ENCODE data around the gene PITPNM1. TPM values are rescaled to one million over a fixed set of nuclear protein-coding genes. Genes with fewer than 3 reads are reported as not detected.
A peak's percentile ranks its signal among the peaks of the same experiment; 100 is the strongest.

The PITPNM1 gene
- total and polyA plus RNA-seq, 2 of the 13 experiments (the other 11 are each of a cell fraction or from before 2014, with no cell fraction given) = 8.2 to 8.5 TPM

DNA sequence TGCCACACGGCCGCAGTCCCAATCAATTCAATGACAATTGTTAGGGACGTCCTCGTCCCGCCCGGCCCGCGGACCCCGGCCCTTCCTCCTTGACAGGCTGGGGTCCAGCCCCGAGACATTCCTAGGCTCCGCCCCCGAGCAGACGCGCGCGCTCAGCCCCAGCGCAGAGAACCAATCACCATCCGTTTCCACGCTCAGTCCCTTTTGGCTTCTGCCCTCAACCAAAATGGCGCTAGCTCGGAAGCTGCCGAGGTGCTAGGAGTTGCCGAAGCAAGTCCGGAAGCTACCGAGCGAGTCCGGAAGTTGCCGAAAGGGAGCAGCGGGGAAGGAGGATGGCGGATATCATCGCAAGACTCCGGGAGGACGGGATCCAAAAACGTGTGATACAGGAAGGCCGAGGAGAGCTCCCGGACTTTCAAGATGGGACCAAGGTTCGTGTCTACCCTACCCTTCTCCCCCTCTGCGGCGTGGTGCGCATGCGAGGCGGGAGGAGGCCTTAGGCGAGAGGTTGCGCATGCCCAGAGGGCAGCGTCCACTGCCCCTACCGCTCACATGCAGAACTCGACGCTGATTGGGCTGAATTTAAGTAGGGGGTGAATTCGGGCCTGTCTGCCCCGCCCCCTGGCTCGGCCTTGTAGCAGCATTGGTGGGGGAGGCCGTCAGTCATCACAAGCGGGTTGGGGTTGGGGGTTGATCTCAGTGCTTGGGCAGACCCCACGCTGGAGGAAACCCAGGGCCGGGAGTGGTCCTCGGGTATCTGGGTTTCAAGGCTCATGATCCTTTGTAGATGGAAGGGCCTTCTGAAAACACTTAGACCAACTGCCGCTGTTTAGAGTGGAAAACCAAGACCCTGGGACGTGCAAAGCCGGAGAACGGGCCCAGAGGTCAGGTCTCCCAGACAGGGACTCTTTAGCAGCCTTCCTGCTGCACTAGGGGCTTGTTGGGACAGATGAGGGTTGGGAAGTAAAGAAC lies 22.1 kb downstream of the PITPNM1 start, which contains the start of gene AIP (continued):
- no peak for TF ChIP-seq NCOA5 (CRISPR knock-in tag; IDR thresholded peaks at IDR 0.05)
- TF ChIP-seq, protein P1, sequence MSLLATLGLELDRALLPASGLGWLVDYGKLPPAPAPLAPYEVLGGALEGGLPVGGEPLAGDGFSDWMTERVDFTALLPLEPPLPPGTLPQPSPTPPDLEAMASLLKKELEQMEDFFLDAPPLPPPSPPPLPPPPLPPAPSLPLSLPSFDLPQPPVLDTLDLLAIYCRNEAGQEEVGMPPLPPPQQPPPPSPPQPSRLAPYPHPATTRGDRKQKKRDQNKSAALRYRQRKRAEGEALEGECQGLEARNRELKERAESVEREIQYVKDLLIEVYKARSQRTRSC (CRISPR knock-in tag; IDR thresholded peaks at IDR 0.05; ENCODE audit: low read depth) = peak; percentile 95
- TF ChIP-seq, protein P2, sequence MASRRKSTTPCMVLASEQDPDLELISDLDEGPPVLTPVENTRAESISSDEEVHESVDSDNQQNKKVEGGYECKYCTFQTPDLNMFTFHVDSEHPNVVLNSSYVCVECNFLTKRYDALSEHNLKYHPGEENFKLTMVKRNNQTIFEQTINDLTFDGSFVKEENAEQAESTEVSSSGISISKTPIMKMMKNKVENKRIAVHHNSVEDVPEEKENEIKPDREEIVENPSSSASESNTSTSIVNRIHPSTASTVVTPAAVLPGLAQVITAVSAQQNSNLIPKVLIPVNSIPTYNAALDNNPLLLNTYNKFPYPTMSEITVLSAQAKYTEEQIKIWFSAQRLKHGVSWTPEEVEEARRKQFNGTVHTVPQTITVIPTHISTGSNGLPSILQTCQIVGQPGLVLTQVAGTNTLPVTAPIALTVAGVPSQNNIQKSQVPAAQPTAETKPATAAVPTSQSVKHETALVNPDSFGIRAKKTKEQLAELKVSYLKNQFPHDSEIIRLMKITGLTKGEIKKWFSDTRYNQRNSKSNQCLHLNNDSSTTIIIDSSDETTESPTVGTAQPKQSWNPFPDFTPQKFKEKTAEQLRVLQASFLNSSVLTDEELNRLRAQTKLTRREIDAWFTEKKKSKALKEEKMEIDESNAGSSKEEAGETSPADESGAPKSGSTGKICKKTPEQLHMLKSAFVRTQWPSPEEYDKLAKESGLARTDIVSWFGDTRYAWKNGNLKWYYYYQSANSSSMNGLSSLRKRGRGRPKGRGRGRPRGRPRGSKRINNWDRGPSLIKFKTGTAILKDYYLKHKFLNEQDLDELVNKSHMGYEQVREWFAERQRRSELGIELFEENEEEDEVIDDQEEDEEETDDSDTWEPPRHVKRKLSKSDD (CRISPR knock-in tag; IDR thresholded peaks at IDR 0.05; ENCODE audit: low read depth) = peak; percentile 93
- peak; percentile 73; the same call in 1 of the 2 replicates for TF ChIP-seq ZNF329 (CRISPR knock-in tag; IDR thresholded peaks at IDR 0.05; ENCODE audit: low read depth)
- TF ChIP-seq GATA4 (IDR thresholded peaks at IDR 0.05; ENCODE audit: borderline replicate concordance, low read depth) = 0 out of 2 replicates have a peak, but pooled peaks have one; percentile 12
- TF ChIP-seq ZSCAN12 (CRISPR knock-in tag; IDR thresholded peaks at IDR 0.05) = 0 out of 2 replicates have a peak, but pooled peaks have one; percentile 32
- 0 out of 2 replicates have a peak, but pooled peaks have one; percentile 80 for TF ChIP-seq TOE1 (CRISPR knock-in tag; IDR thresholded peaks at IDR 0.05)
- 0 out of 2 replicates have a peak, but pooled peaks have one; percentile 10 for TF ChIP-seq ZNF24 (IDR thresholded peaks at IDR 0.05)
- peak; percentile 86; the same call in 1 of the 2 replicates for TF ChIP-seq ZNF674 (CRISPR knock-in tag; IDR thresholded peaks at IDR 0.05; ENCODE audit: low read depth)
- TF ChIP-seq ZNF615 (CRISPR knock-in tag; IDR thresholded peaks at IDR 0.05; ENCODE audit: borderline replicate concordance) = peak; percentile 98
- peak; percentile 89; the same call in 1 of the 2 replicates for TF ChIP-seq ZNF331 (CRISPR knock-in tag; IDR thresholded peaks at IDR 0.05)
- no peak for TF ChIP-seq SYNCRIP (IDR thresholded peaks at IDR 0.05; ENCODE audit: insufficient read depth, low read depth, low read length)
- TF ChIP-seq, protein P3, sequence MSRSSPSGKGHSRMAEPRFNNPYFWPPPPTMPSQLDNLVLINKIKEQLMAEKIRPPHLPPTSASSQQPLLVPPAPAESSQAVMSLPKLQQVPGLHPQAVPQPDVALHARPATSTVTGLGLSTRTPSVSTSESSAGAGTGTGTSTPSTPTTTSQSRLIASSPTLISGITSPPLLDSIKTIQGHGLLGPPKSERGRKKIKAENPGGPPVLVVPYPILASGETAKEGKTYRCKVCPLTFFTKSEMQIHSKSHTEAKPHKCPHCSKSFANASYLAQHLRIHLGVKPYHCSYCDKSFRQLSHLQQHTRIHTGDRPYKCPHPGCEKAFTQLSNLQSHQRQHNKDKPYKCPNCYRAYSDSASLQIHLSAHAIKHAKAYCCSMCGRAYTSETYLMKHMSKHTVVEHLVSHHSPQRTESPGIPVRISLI (CRISPR knock-in tag; IDR thresholded peaks at IDR 0.05; ENCODE audit: borderline replicate concordance) = peak; percentile 36; the same call in 1 of the 2 replicates
- peak; percentile 94; the same call in 1 of the 2 replicates for TF ChIP-seq ZNF225 (CRISPR knock-in tag; IDR thresholded peaks at IDR 0.05)
- TF ChIP-seq JUND (CRISPR knock-in tag; IDR thresholded peaks at IDR 0.05) = peak; percentile 69
- TF ChIP-seq ADNP (CRISPR knock-in tag; IDR thresholded peaks at IDR 0.05) = no peak
- peak; percentile 89 for TF ChIP-seq HOXD1 (CRISPR knock-in tag; IDR thresholded peaks at IDR 0.05)
- no peak for TF ChIP-seq ZNF207 (IDR thresholded peaks at IDR 0.05; ENCODE audit: borderline replicate concordance)
- TF ChIP-seq KDM2A (CRISPR knock-in tag; IDR thresholded peaks at IDR 0.05; ENCODE audit: borderline replicate concordance, low read depth) = peak; percentile 89
- peak; percentile 68; the same call in 1 of the 2 replicates for TF ChIP-seq MXD4 (CRISPR knock-in tag; IDR thresholded peaks at IDR 0.05)
- TF ChIP-seq SP140L (CRISPR knock-in tag; IDR thresholded peaks at IDR 0.05; ENCODE audit: borderline replicate concordance) = no peak
- no peak for TF ChIP-seq ZNF432 (CRISPR knock-in tag; IDR thresholded peaks at IDR 0.05; ENCODE audit: borderline replicate concordance)
- TF ChIP-seq, protein P4, sequence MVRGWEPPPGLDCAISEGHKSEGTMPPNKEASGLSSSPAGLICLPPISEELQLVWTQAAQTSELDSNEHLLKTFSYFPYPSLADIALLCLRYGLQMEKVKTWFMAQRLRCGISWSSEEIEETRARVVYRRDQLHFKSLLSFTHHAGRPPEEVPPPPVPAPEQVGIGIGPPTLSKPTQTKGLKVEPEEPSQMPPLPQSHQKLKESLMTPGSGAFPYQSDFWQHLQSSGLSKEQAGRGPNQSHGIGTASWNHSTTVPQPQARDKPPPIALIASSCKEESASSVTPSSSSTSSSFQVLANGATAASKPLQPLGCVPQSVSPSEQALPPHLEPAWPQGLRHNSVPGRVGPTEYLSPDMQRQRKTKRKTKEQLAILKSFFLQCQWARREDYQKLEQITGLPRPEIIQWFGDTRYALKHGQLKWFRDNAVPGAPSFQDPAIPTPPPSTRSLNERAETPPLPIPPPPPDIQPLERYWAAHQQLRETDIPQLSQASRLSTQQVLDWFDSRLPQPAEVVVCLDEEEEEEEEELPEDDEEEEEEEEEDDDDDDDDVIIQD (CRISPR knock-in tag; IDR thresholded peaks at IDR 0.05; ENCODE audit: low read depth) = peak; percentile 82

Data from HepG2 (cell line).